ENCODE results near the gene RCN2.
A peak's percentile ranks its signal among the peaks of the same experiment; 100 is the strongest.

Gene RCN2

GRCh38 chr15:76903251-76903681, 28.3 kb upstream of the RCN2 start:
- no peak for DNase-seq (ENCODE audit: insufficient read length, low spot score)
- FAIRE-seq = no peak
- TF ChIP-seq POU2F2 (IDR thresholded peaks at IDR 0.05; ENCODE audit: low read depth, low read length) (no peak), POLR2A (IDR thresholded peaks at IDR 0.05; ENCODE audit: low read depth, low read length) (no peak), TAF1 (IDR thresholded peaks at IDR 0.05; ENCODE audit: low read depth, low read length) (no peak), SPI1 (IDR thresholded peaks at IDR 0.05; ENCODE audit: low read depth, low read length) (no peak), POLR2AphosphoS5 (IDR thresholded peaks at IDR 0.05; ENCODE audit: low read depth, low read length) (no peak), PAX5 (IDR thresholded peaks at IDR 0.05; ENCODE audit: insufficient read depth, low read length, severe bottlenecking) (no peak)

- DNase-seq (ENCODE audit: insufficient read length, low spot score) = peak; percentile 16
- FAIRE-seq = peak; percentile 20
Observed at GRCh38 chr15:76904461-76905012, 27.0 kb upstream of the RCN2 start.

GRCh38 chr15:76905013-76905839, 26.3 kb upstream of the RCN2 start, which contains the start of gene SCAPER:
Gene SCAPER (minus strand): TSS chr15:76905340. CDS start chr15:76883817, 21,523 bp downstream.
- TF ChIP-seq PAX5 (IDR thresholded peaks at IDR 0.05; ENCODE audit: insufficient read depth, low read length, severe bottlenecking) (no peak), TAF1 (IDR thresholded peaks at IDR 0.05; ENCODE audit: low read depth, low read length) (0 out of 2 replicates have a peak, but pooled peaks have one; percentile 5), SPI1 (IDR thresholded peaks at IDR 0.05; ENCODE audit: low read depth, low read length) (no peak), POLR2A (IDR thresholded peaks at IDR 0.05; ENCODE audit: low read depth, low read length) (no peak), POU2F2 (IDR thresholded peaks at IDR 0.05; ENCODE audit: low read depth, low read length) (no peak)
- FAIRE-seq = peak; percentile 97
- peak; percentile 91 for DNase-seq (ENCODE audit: insufficient read length, low spot score)

More at GRCh38 chr15:76904461-76905012, 27.0 kb upstream of the RCN2 start:
- 0 out of 2 replicates have a peak, but pooled peaks have one; percentile 9 for TF ChIP-seq TAF1 (IDR thresholded peaks at IDR 0.05; ENCODE audit: low read depth, low read length)
- TF ChIP-seq POLR2A (IDR thresholded peaks at IDR 0.05; ENCODE audit: low read depth, low read length) = no peak

GRCh38 chr15:76905855-76906254, 25.7 kb upstream of the RCN2 start:
- no peak for FAIRE-seq
- no peak for DNase-seq (ENCODE audit: insufficient read length, low spot score)
- TF ChIP-seq POLR2A (IDR thresholded peaks at IDR 0.05; ENCODE audit: low read depth, low read length) = no peak
- TF ChIP-seq TAF1 (IDR thresholded peaks at IDR 0.05; ENCODE audit: low read depth, low read length) = no peak
- TF ChIP-seq POLR2AphosphoS5 (IDR thresholded peaks at IDR 0.05; ENCODE audit: low read depth, low read length) = no peak
- no peak for TF ChIP-seq PAX5 (IDR thresholded peaks at IDR 0.05; ENCODE audit: insufficient read depth, low read length, severe bottlenecking)
- TF ChIP-seq POU2F2 (IDR thresholded peaks at IDR 0.05; ENCODE audit: low read depth, low read length) = no peak
- TF ChIP-seq SPI1 (IDR thresholded peaks at IDR 0.05; ENCODE audit: low read depth, low read length) = no peak

GRCh38 chr15:76912430-76912829, 19.1 kb upstream of the RCN2 start:
- DNase-seq (ENCODE audit: insufficient read length, low spot score) (no peak), FAIRE-seq (no peak)
- TF ChIP-seq POLR2A (IDR thresholded peaks at IDR 0.05; ENCODE audit: low read depth, low read length) (no peak), PAX5 (IDR thresholded peaks at IDR 0.05; ENCODE audit: insufficient read depth, low read length, severe bottlenecking) (no peak), POLR2AphosphoS5 (IDR thresholded peaks at IDR 0.05; ENCODE audit: low read depth, low read length) (no peak), SPI1 (IDR thresholded peaks at IDR 0.05; ENCODE audit: low read depth, low read length) (no peak), TAF1 (IDR thresholded peaks at IDR 0.05; ENCODE audit: low read depth, low read length) (no peak), POU2F2 (IDR thresholded peaks at IDR 0.05; ENCODE audit: low read depth, low read length) (no peak)

GRCh38 chr15:76913737-76914136, 17.8 kb upstream of the RCN2 start:
- no peak for FAIRE-seq
- no peak for DNase-seq (ENCODE audit: insufficient read length, low spot score)
- TF ChIP-seq SPI1 (IDR thresholded peaks at IDR 0.05; ENCODE audit: low read depth, low read length) = no peak
- TF ChIP-seq POU2F2 (IDR thresholded peaks at IDR 0.05; ENCODE audit: low read depth, low read length) = no peak
- TF ChIP-seq TAF1 (IDR thresholded peaks at IDR 0.05; ENCODE audit: low read depth, low read length) = no peak

- TF ChIP-seq POLR2A (IDR thresholded peaks at IDR 0.05; ENCODE audit: low read depth, low read length) (no peak), SPI1 (IDR thresholded peaks at IDR 0.05; ENCODE audit: low read depth, low read length) (no peak), PAX5 (IDR thresholded peaks at IDR 0.05; ENCODE audit: insufficient read depth, low read length, severe bottlenecking) (no peak), POU2F2 (IDR thresholded peaks at IDR 0.05; ENCODE audit: low read depth, low read length) (no peak), TAF1 (IDR thresholded peaks at IDR 0.05; ENCODE audit: low read depth, low read length) (no peak)
- FAIRE-seq (no peak), DNase-seq (ENCODE audit: insufficient read length, low spot score) (no peak)
Observed at GRCh38 chr15:76916369-76916768, 15.2 kb upstream of the RCN2 start.

GRCh38 chr15:76928201-76928600, 3.3 kb upstream of the RCN2 start:
- FAIRE-seq (no peak), DNase-seq (ENCODE audit: insufficient read length, low spot score) (no peak)
- no peak for TF ChIP-seq TAF1 (IDR thresholded peaks at IDR 0.05; ENCODE audit: low read depth, low read length)
- TF ChIP-seq POU2F2 (IDR thresholded peaks at IDR 0.05; ENCODE audit: low read depth, low read length) = no peak

- no peak for DNase-seq (ENCODE audit: insufficient read length, low spot score)
- no peak for TF ChIP-seq TAF1 (IDR thresholded peaks at IDR 0.05; ENCODE audit: low read depth, low read length)
- no peak; the same call in 1 of the 2 replicates for TF ChIP-seq SPI1 (IDR thresholded peaks at IDR 0.05; ENCODE audit: low read depth, low read length)
- TF ChIP-seq PAX5 (IDR thresholded peaks at IDR 0.05; ENCODE audit: insufficient read depth, low read length, severe bottlenecking) = no peak
- TF ChIP-seq POU2F2 (IDR thresholded peaks at IDR 0.05; ENCODE audit: low read depth, low read length) = no peak
- no peak for TF ChIP-seq POLR2AphosphoS5 (IDR thresholded peaks at IDR 0.05; ENCODE audit: low read depth, low read length)
- no peak for TF ChIP-seq POLR2A (IDR thresholded peaks at IDR 0.05; ENCODE audit: low read depth, low read length)
- FAIRE-seq = no peak
Observed at GRCh38 chr15:76929011-76929760, 2.4 kb upstream of the RCN2 start.
